Measurements from ENCODE around the gene C19orf44.

C19orf44 gene

DNA sequence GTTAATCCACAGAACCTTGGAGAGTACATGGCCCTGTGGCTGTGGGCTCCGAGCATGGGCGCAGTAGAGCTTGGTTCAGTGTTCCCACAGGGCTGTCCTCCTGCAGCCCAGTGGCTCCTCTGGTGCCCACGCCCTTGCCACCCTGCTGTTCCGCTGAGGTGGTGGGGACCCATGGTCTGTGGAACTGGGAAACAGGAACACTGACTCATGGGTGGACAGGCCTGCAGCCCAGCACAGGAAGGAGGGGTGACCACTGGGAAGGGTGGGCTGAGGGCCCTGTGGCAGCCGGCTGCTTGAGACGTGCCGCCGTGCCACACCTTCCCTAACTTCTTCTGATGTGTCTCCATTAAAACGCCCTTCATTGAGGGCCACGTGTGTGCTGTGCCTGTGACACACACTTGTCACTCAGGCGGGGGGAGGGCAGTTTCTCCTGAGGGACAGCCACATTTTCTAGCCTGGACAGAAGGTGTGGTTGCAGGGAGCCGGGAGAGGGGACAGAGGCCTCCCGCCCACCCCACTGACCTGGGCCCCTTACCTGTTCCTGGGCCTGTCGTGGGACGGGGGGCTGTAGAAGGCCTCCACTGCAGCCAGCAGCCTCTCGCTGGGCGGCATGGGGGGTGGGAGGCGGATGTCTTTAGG, 24.9 kb downstream of the C19orf44 start:
- no peak overlapping the region for H3K27ac ChIP-seq
- TF ChIP-seq, protein P1, sequence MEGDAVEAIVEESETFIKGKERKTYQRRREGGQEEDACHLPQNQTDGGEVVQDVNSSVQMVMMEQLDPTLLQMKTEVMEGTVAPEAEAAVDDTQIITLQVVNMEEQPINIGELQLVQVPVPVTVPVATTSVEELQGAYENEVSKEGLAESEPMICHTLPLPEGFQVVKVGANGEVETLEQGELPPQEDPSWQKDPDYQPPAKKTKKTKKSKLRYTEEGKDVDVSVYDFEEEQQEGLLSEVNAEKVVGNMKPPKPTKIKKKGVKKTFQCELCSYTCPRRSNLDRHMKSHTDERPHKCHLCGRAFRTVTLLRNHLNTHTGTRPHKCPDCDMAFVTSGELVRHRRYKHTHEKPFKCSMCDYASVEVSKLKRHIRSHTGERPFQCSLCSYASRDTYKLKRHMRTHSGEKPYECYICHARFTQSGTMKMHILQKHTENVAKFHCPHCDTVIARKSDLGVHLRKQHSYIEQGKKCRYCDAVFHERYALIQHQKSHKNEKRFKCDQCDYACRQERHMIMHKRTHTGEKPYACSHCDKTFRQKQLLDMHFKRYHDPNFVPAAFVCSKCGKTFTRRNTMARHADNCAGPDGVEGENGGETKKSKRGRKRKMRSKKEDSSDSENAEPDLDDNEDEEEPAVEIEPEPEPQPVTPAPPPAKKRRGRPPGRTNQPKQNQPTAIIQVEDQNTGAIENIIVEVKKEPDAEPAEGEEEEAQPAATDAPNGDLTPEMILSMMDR (conservative IDR thresholded peaks at IDR 0.05) = no peak
- TF ChIP-seq ZFX (IDR thresholded peaks at IDR 0.05) = no peak

DNA sequence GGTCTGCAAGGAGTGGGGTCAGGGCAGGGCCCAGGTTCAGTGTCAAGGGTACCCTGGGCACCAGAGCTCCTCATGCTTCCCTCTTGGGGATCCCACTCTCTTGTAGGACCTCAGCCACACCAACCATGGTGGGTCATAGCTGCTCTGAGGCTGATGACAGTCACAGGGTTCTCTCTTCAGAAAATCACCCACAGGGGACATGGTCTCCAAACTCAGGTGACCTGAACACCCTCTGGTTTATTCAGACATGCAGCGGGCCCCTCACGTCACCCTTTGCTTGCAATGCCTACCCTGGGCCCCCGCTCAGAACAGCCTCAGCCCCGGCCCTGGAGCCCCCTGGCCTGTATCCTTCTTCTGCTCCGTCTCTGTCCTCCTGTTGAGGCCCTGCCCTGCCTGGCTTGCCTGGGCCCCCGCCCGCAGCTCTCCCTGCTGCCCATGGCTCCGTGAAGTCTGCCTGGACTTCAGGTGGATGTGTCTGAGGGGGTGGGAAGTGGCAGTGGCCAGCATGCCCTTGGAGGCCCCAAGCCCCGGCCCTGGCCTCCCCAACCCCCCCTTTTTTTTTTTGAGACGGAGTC, 25.6 kb downstream of the C19orf44 start:
- no peak overlapping the region for H3K27ac ChIP-seq
- no peak for TF ChIP-seq ZFX (IDR thresholded peaks at IDR 0.05)
- TF ChIP-seq, protein P1 (conservative IDR thresholded peaks at IDR 0.05) = no peak

GRCh38 chr19:16522559-16523377, 26.6 kb downstream of the C19orf44 start:
- no peak for TF ChIP-seq ZFX (IDR thresholded peaks at IDR 0.05)
- TF ChIP-seq, protein P1 (conservative IDR thresholded peaks at IDR 0.05) = no peak
- H3K27ac ChIP-seq = no peak overlapping the region

DNA sequence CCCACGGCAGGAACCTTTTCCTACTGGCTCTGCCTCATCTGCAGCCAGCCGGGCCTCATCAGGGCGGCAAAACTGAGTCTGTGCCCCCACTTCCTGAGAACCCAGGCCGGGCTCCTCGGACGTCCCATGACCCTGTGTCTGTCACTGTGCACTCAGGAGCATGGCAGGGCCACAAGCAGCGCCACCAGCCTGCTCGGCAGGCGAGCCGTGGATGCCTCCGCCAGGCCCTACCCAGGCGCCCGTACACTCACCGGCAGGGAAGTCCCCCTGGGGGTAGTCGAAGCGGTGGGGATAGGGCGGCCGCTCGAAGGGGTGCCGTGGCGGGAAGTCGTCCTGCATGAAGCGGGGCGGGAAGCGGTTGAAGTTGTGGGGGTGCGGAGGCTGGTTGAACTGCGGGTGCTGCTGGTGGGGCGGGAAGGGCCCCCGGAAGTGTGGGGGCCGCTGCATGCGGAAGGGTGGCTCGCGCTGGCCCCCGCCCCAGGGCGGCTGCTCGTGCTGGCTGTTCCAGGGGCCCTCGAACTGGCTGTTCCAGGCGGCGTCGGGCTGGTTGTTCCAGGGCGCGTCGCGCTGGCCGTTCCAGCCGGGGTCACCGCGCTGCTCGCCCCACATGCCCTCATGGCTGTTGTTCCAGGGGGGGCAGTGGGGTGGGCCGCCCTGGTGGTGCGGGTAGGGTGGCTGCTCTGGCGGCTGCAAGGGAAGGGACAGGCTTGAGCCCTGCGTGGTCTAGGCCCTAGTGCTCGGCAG, 29.0 kb downstream of the C19orf44 start:
- no peak overlapping the region for H3K27ac ChIP-seq
- TF ChIP-seq, protein P1 (conservative IDR thresholded peaks at IDR 0.05) = no peak
- TF ChIP-seq ZFX (IDR thresholded peaks at IDR 0.05) = no peak

DNA sequence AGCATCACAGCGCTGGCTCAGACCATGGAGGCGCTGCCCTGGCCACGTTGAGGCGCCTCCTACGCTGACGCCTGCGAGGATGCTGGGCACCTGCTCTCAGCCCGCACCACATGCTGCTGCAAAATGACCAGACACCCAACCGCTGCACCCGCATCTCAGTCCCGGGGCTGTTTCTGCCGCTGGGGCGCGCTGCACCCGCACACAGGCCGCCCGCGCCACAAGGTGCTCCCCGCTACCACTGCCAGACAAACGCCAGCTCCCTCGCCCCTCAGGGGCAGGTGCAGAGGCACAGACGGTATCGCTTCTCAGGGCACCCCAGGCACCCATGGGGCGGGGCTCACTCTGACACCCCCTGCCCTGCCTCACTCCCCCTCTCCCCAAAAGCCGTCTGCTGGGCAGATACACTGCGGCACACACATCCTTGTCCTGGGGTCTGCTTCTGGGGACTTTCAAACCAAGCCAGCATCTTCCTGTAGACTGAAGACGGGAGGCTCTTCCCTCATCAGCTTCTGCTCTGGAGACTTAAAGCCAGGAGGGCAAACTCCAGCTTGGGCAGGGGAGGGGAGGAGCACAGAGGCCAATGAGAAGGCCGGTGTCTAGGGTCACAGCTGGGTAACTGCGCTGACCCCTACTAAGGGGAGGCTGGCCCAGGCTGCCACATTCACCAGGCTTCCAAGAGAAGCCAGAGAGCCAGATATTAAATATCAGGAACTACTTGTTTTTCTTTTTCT, 29.7 kb downstream of the C19orf44 start:
- TF ChIP-seq ZFX (IDR thresholded peaks at IDR 0.05) = no peak
- TF ChIP-seq, protein P1 (conservative IDR thresholded peaks at IDR 0.05) = no peak
- no peak overlapping the region for H3K27ac ChIP-seq

DNA sequence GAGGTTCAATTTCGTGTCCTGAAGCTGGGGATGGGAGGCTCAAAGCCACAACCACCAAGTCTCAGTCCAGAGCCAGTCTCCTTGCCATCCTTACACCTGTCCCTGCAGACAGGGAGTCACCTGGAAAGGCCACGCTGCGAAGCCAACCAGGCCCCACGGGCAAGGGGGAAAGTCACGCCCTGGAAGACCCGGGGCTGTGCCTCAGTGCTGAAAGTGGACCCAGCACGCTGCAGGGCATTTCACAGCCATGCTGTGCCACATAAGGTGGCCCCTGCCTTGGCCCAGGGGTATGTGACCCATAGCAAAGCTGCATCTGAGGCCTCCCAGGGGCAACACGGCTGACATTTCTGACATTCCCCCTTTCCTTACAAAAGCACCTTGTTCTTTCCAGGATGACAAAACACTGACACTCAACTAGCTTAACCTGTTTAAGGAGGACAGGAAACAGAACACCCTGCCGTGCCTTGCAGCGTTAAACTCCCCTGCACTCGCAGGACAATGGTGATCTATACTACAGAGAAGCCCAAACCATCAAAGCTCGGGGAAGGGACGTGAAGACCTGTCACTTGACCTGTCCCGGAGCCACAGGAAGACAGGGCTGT, 31.2 kb downstream of the C19orf44 start:
- no peak overlapping the region for H3K27ac ChIP-seq
- no peak for TF ChIP-seq ZFX (IDR thresholded peaks at IDR 0.05)
- TF ChIP-seq, protein P1 (conservative IDR thresholded peaks at IDR 0.05) = no peak

All from C4-2B (cell line).